ENCODE data around the gene LILRA6.

DNA sequence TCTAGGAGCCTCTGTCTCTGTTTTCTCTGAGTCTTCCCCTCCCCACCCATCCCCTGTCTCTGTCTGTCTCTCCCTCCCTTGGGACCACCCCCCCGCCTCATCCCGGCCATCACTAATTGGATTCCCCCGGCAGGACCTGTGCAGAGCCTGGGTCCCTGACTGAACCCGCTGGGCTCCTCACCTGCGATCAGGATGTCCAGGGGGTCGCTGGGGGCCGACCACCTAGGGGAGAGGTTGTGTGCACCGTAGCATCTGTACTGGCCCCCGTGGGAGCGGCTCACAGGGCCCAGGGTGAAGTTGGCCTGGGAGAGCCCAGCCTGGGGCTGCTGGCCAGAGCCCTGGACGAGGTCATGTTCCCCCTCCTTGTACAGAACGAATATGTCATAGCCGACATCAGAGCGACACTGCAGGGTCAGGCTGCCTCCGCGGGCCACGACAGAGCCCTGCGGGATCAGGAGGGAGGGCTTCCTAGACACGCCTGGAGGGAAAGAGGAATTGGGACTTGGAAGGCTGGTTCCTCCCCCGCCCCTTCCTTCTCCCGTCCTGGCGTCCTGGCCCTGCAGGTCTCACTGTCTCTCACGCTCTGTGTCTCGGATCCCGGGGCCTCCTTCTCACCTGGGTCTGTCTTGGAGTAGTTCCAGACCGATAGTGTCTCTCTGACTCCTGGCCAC, 12.7 kb upstream of the LILRA6 start:
- TF ChIP-seq, protein P1, sequence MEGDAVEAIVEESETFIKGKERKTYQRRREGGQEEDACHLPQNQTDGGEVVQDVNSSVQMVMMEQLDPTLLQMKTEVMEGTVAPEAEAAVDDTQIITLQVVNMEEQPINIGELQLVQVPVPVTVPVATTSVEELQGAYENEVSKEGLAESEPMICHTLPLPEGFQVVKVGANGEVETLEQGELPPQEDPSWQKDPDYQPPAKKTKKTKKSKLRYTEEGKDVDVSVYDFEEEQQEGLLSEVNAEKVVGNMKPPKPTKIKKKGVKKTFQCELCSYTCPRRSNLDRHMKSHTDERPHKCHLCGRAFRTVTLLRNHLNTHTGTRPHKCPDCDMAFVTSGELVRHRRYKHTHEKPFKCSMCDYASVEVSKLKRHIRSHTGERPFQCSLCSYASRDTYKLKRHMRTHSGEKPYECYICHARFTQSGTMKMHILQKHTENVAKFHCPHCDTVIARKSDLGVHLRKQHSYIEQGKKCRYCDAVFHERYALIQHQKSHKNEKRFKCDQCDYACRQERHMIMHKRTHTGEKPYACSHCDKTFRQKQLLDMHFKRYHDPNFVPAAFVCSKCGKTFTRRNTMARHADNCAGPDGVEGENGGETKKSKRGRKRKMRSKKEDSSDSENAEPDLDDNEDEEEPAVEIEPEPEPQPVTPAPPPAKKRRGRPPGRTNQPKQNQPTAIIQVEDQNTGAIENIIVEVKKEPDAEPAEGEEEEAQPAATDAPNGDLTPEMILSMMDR (IDR thresholded peaks at IDR 0.05 in 8 of 11, conservative IDR thresholded peaks at IDR 0.05 in 3 of 11), result no peak
- TF ChIP-seq POLR2A (IDR thresholded peaks at IDR 0.05), result no peak
